DMS53 treated with DMSO at 0.1 percent for 48 hours (cell line): ENCODE results near the gene LMAN1L.

Source experiments
- DNase-seq: peaks from one replicate; lab custom pipeline; 2025; ENCODE audit not compliant: unreplicated experiment; lab: John Stamatoyannopoulos, UW

The LMAN1L gene

GRCh38 chr15:74793135-74794028, 19.3 kb upstream of the LMAN1L start:
- no peak for DNase-seq

- DNase-seq = no peak
These were observed 18.2 kb upstream of the LMAN1L start for GRCh38 chr15:74794248-74794969.

GRCh38 chr15:74794970-74795349, 17.7 kb upstream of the LMAN1L start:
- DNase-seq = no peak

- DNase-seq = no peak
These were observed 16.5 kb upstream of the LMAN1L start for GRCh38 chr15:74795966-74796625.

GRCh38 chr15:74798388-74799254, 14.0 kb upstream of the LMAN1L start:
- DNase-seq = no peak

- no peak for DNase-seq
These were observed 13.3 kb upstream of the LMAN1L start for GRCh38 chr15:74799255-74799855.

- peak; percentile 38 for DNase-seq
These were observed 12.6 kb upstream of the LMAN1L start for GRCh38 chr15:74799856-74800558.

- DNase-seq = no peak
These were observed 12.0 kb upstream of the LMAN1L start for GRCh38 chr15:74800559-74801094.

GRCh38 chr15:74801311-74801997, 11.2 kb upstream of the LMAN1L start:
- DNase-seq = no peak

- no peak for DNase-seq
These were observed 10.3 kb upstream of the LMAN1L start for GRCh38 chr15:74802290-74802689.

GRCh38 chr15:74802862-74803447, 9.7 kb upstream of the LMAN1L start:
- DNase-seq = no peak

GRCh38 chr15:74804935-74805334, 7.7 kb upstream of the LMAN1L start:
- DNase-seq = no peak

- no peak for DNase-seq
These were observed 5.4 kb upstream of the LMAN1L start for GRCh38 chr15:74807282-74807681.

GRCh38 chr15:74808078-74808839, 4.4 kb upstream of the LMAN1L start:
- DNase-seq = no peak

GRCh38 chr15:74808840-74809229, 3.8 kb upstream of the LMAN1L start:
- no peak for DNase-seq

GRCh38 chr15:74809242-74809641, 3.4 kb upstream of the LMAN1L start:
- no peak for DNase-seq

GRCh38 chr15:74809956-74810355, 2.7 kb upstream of the LMAN1L start:
- DNase-seq = no peak
